GM18507 (cell line): ENCODE results near the gene ADAMTSL4.

Source experiments
- DNase-seq: peaks from one replicate; pipeline ENCODE4 v3.0.0; 2011; ENCODE audit warnings: low read depth; ENCODE audit not compliant: insufficient read length; ENCODE audit errors: extremely low spot score
- FAIRE-seq: peaks from 2 replicates; lab custom pipeline; 2011; peaks lifted over from hg19 to GRCh38; lab: Jason Lieb, UNC

The ADAMTSL4 gene

DNA sequence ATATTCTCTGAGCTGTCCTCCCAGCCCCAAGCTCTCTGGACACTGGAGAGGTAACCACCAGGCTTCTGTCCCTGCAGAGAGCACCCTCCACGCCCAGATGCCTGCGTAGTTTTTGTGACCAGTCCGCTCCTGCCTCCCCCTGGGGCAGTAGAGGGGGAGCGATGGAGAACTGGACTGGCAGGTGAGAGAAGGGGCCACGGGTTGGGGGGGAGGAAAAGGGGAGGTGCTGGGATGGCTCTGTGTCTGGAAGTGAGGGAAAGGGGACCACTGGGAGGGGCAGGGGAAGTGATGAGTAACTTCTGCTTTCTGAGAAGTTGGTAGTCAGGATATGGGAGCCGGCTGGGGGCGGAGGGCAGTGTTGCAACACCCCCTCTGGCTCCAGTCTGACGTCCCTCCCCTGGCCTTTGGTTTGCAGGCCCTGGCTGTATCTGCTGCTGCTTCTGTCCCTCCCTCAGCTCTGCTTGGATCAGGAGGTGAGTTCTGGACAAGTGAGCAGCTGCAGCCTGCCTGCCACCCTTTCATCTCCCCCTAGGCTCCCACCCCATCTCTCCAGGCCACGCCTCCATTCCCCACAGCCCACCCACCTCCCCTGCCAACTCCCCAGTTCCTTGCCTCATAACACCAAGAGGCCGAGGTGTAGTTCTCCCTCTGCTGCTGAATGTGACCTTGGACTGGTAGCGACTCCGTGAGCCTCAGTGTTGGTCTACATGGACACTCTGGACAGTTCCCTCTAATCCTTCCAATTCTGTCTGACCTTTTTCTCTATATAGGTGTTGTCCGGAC, 3.1 kb downstream of the ADAMTSL4 start:
- DNase-seq, result no peak
- no peak for FAIRE-seq

DNA sequence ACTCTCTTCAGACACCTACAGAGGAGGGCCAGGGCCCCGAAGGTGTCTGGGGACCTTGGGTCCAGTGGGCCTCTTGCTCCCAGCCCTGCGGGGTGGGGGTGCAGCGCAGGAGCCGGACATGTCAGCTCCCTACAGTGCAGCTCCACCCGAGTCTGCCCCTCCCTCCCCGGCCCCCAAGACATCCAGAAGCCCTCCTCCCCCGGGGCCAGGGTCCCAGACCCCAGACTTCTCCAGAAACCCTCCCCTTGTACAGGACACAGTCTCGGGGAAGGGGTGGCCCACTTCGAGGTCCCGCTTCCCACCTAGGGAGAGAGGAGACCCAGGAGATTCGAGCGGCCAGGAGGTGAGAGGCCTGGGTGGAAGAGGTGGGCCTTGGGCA, 3.7 kb downstream of the ADAMTSL4 start:
- FAIRE-seq (no peak), DNase-seq (no peak)

DNA sequence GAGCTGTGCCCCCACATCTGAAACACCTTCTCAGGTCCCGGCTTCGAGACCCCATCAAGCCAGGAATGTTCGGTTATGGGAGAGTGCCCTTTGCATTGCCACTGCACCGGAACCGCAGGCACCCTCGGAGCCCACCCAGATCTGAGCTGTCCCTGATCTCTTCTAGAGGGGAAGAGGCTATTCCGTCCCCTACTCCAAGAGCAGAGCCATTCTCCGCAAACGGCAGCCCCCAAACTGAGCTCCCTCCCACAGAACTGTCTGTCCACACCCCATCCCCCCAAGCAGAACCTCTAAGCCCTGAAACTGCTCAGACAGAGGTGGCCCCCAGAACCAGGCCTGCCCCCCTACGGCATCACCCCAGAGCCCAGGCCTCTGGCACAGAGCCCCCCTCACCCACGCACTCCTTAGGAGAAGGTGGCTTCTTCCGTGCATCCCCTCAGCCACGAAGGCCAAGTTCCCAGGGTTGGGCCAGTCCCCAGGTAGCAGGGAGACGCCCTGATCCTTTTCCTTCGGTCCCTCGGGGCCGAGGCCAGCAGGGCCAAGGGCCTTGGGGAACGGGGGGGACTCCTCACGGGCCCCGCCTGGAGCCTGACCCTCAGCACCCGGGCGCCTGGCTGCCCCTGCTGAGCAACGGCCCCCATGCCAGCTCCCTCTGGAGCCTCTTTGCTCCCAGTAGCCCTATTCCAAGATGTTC, 4.3 kb downstream of the ADAMTSL4 start:
- no peak for DNase-seq
- FAIRE-seq, result no peak

DNA sequence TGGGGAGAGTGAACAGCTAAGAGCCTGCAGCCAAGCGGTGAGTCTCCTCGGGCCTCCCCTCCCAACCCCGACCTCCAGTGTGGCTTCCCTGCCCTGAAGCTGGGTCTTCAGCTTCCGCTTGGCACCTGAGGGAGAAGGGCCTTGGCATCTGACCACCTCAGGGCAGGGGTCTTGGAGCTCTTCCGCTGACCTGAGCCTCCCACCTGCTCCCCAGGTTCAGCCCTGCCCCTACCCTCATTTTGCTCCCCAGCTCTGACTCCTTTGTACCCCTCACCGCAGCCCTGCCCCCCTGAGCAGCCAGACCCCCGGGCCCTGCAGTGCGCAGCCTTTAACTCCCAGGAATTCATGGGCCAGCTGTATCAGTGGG, 4.9 kb downstream of the ADAMTSL4 start:
- no peak for DNase-seq
- FAIRE-seq, result no peak

DNA sequence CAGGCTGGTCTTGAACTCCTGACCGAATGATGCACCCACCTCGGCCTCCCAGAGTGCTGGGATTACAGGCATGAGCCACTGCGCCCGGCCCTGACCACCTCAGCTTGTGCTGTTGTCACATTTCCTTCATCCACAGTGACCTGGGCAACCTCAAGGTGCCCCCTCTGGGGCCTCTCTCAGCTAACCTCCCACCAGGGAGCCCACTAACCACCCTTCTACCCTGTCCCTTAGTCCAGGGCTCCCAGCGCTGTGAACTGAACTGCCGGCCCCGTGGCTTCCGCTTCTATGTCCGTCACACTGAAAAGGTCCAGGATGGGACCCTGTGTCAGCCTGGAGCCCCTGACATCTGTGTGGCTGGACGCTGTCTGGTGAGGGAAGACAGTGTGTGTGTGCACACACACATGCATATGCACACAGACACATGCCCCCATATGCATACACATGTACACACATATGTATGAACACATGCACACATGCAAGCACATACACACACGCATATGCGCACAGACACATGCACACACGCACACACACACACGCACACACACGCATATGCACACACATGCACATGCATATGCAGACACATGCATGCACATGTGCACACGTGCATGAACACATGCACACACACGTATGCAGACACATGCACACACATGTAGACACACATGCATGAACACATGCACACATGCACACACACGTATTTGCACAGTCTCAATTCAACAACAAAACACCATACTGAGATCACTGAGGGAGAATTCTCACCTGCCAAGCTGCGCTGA, 6.2 kb downstream of the ADAMTSL4 start:
- no peak for DNase-seq
- FAIRE-seq, result no peak

DNA sequence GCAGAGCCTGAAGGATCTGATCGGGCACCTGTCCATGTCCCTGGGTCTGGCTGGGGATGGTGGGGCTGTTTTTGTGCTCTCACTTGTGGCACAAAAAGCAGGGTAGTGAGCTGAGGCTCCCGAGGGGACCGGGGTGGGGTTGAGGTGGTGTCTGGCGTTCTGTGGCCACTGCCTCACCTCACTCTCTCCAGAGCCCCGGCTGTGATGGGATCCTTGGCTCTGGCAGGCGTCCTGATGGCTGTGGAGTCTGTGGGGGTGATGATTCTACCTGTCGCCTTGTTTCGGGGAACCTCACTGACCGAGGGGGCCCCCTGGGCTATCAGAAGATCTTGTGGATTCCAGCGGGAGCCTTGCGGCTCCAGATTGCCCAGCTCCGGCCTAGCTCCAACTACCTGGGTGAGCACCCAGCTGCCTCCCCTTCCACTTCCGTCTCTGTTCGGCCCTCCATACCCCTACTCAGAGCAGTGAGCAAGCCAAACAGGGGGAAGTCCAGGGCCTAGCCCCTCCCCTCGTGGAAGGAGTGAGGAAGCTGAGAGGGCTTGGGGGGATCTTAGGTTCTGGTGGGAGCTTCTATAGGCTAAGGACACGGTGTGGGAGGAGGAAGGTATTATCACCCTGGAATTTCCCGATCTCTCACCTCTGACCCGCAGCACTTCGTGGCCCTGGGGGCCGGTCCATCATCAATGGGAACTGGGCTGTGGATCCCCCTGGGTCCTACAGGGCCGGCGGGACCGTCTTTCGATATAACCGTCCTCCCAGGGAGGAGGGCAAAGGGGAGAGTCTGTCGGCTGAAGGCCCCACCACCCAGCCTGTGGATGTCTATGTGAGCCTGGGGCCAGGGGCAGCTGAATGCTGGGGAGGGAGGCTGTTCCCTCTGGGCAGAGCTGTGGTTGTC, 7.0 kb downstream of the ADAMTSL4 start:
- no peak for FAIRE-seq
- DNase-seq, result no peak

DNA sequence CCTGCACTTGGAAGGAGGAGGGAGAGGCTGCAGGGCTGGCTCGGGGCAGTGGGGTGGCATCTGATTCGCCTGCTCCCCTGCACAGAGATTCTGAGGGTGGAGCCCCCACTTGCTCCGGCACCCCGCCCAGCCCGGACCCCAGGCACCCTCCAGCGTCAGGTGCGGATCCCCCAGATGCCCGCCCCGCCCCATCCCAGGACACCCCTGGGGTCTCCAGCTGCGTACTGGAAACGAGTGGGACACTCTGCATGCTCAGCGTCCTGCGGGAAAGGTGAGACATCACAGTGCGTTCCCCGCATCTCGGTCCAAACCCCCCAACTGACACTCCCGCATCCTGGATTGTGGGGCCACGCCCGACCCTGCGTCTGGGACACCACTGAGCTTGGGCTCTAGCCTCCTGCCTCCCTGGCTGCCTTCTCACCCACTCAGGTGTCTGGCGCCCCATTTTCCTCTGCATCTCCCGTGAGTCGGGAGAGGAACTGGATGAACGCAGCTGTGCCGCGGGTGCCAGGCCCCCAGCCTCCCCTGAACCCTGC, 7.9 kb downstream of the ADAMTSL4 start:
- DNase-seq (no peak), FAIRE-seq (no peak)

DNA sequence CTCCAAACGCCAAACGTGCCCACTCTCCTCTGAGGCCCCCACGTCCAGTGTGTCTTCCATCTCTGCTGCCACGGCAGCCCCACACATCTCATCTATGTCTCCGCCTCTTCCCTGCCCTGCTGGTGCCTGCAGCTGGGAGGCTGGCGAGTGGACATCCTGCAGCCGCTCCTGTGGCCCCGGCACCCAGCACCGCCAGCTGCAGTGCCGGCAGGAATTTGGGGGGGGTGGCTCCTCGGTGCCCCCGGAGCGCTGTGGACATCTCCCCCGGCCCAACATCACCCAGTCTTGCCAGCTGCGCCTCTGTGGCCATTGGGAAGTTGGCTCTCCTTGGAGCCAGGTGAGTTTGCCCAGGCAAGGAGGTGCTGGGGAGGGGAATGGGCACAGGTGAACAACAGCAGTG, 8.6 kb downstream of the ADAMTSL4 start:
- no peak for FAIRE-seq

DNA sequence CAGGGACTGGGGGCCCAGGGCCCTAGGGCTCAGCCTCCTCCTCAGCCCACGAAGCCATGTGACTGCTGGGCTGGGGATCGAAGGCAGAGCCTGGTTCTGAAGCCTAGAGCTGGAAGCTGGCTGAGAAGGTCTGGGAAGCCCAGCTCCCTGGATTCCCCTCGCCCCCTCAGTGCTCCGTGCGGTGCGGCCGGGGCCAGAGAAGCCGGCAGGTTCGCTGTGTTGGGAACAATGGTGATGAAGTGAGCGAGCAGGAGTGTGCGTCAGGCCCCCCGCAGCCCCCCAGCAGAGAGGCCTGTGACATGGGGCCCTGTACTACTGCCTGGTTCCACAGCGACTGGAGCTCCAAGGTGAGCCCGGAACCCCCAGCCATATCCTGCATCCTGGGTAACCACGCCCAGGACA, 9.1 kb downstream of the ADAMTSL4 start:
- DNase-seq (no peak), FAIRE-seq (no peak)

More for the DNA sequence above, 8.6 kb downstream of the ADAMTSL4 start:
- no peak for DNase-seq

DNA sequence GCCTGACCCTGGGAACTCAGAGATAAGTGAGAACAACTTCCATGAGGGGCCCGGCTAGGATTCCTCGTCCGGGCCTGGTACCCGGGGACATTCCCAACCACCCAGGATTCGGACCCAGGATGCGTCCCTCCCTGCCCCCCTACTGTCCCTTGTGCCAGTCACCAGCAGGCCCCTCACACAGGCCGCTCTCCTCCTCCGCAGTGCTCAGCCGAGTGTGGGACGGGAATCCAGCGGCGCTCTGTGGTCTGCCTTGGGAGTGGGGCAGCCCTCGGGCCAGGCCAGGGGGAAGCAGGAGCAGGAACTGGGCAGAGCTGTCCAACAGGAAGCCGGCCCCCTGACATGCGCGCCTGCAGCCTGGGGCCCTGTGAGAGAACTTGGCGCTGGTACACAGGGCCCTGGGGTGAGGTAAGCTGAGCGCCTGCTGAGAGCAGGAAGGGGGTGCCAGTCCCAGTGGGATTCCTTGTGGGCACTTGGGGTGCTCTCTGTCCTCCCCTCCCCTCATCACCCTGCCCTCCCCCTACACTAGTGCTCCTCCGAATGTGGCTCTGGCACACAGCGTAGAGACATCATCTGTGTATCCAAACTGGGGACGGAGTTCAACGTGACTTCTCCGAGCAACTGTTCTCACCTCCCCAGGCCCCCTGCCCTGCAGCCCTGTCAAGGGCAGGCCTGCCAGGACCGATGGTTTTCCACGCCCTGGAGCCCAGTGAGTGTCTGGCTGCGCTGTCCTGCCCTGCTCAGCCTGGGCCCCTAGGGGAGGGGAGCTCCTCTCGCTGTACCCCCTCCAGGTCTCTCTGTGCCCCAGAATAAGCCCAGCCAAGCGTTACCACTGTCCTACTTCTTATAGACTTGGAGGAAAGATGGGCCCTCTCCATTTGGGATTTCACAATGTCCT, 9.8 kb downstream of the ADAMTSL4 start:
- DNase-seq (no peak), FAIRE-seq (no peak)

DNA sequence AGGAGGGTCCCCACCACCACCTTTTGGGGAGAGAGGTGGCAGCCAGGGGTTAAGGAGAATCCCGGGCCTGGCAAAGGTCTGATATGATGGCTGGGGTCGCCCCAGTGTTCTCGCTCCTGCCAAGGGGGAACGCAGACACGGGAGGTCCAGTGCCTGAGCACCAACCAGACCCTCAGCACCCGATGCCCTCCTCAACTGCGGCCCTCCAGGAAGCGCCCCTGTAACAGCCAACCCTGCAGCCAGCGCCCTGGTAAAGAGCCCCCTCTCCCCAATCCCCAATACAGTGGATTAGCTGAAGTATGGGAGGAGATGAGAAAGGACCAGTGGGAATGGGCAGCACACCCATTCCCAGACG, 10.4 kb downstream of the ADAMTSL4 start:
- FAIRE-seq (no peak), DNase-seq (no peak)

DNA sequence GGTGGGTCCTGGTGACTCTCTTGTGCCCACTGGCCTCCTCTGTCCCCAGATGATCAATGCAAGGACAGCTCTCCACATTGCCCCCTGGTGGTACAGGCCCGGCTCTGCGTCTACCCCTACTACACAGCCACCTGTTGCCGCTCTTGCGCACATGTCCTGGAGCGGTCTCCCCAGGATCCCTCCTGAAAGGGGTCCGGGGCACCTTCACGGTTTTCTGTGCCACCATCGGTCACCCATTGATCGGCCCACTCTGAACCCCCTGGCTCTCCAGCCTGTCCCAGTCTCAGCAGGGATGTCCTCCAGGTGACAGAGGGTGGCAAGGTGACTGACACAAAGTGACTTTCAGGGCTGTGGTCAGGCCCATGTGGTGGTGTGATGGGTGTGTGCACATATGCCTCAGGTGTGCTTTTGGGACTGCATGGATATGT, 10.8 kb downstream of the ADAMTSL4 start:
- FAIRE-seq, result peak; percentile 71
- DNase-seq, result no peak

DNA sequence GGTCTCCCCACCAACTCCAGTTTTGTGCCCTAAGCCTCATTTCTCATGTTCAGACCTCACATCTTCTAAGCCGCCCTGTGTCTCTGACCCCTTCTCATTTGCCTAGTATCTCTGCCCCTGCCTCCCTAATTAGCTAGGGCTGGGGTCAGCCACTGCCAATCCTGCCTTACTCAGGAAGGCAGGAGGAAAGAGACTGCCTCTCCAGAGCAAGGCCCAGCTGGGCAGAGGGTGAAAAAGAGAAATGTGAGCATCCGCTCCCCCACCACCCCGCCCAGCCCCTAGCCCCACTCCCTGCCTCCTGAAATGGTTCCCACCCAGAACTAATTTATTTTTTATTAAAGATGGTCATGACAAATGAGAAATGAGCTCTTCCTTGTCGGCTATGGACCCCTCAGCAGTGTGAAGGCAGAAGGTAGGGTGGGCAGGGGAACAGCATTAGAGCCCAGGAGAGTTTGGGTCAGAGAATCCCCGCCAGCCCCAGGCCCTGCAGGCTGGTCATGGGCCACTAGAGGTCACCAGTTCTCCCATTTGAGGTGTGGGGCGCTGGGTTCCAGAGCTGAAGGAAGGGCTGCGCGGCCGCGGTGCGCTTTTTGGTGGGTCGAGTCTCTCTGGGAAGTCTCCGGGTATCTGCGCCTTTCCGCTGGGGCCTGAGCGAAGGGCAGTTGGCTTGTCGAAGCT, 11.5 kb downstream of the ADAMTSL4 start:
- FAIRE-seq, result peak; percentile 90
- no peak for DNase-seq

DNA sequence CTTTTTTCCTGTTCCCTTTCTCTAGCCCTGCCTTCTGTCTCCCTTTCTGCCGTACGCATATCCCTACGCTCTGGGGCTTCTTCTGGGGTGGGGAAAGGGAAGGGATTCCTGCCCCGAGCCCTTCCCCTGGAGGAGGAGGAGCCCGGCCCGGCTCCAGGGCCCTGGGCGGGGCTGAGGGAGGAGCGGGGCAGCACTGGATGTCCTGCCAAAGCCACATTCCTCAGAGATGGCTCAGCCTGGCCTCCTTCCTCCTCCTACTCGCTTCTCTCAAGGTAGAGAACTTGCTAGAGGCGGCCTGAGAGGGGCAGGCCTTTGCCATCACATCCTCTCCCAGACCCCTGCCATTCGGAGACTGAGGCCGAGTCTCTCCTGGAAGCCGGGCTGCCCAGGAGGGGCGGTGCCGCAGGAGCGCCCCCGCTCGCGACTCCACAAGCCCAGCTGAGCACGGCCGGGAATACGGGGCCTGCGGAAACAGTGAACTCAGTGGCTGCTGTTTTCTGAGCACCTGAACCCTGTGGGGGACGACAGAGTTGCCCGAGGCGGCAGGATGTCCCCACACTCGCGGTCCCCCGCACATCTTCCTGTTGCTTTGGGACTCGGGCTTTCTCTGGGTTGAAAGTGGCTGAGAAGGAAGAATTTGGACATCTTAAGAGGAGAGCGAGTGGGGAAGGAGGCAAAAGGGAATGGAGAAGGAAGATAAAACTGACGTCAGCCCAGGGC, 12.2 kb downstream of the ADAMTSL4 start:
- no peak for FAIRE-seq
- no peak for DNase-seq

DNA sequence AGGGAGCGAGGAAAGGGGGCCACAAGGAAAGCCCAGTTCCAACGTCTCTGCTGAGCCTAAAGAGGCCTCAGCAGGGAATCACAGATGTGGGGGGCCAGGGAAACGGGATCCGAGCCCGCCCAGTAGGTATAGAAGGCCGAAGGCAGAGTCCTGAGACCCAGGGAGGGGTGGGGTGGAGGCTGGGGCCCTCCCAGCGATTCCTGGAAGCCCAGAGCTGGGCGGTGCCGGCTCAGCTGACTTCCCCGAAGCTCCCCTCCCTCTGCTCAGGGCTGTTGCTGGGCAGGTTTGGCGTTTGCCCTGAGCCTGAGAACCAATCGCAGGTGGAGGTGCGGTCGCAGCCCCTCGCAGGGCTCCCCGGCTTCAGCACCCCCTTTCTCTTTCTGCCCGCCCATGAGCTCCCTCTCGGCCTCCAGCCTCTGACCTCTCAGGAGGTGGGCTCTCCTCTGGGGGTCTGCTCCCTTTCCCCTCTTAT, 12.8 kb downstream of the ADAMTSL4 start:
- no peak for FAIRE-seq
- DNase-seq, result no peak

DNA sequence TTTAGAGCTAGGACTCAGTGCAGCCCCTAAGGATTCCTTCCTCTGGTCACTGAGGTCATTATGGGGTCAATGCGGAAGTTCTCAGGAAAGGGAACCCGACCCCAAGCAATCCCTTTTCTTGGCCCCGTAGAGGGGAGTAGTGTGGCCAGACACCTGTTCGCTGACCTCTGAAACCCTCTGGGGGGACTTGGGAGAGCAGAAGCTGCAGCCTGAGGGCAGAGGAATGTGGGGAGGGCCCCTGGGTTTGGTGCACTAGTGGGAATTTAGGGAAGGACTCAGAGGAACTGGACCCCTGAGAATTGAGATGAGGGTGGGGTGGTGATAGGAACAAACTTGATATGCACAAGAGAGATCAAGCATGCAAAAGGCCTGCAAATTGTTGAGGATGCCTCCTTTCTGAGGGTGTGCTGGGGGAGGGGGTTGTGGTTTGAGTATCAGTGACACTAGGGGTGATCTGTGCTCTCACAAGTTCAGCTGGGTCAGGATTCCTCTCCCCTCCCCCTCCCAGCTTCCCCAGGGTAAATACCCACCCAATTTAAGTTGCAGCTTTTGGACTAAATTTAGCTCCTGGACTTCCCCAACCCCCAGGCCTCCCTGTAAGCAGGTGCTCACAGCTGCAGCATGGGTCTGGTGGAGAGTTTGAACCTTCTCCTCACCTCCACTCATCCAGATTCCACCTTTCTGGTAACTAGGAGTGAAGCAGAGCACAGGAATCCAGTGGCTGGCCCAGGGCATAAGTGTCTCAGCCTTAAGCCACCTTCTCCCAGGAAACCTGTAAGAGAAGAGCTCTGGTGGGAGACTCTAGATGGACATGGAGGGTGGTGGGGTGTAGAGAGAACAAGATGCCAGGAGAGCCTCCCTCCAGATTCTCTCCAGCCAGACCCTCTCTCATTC, 13.5 kb downstream of the ADAMTSL4 start:
- DNase-seq, result no peak
- peak; percentile 94 for FAIRE-seq
